ENCODE results near the gene C12orf43. TPM values are rescaled to one million over a fixed set of nuclear protein-coding genes. Genes with fewer than 3 reads are reported as not detected.

The C12orf43 gene
- total and polyA plus RNA-seq, 2 of the 4 experiments (the other 2 are of a cell fraction), result 12.5 to 13.5 TPM

- Histone ChIP-seq H3K18ac (ENCODE audit: low read depth, low read length) (no peak overlapping the region), H4K5ac (ENCODE audit: low read depth, low read length) (no peak overlapping the region), H3K23ac (ENCODE audit: low read depth, low read length) (no peak overlapping the region), H3K9me3 (ENCODE audit: control insufficient read depth, insufficient read depth, low read length) (no peaks in the 10 kb centered on the region), H3K27ac (ENCODE audit: insufficient read depth, low read length) (no peak overlapping the region), H2AFZ (replicated peaks; ENCODE audit: low read length, poor library complexity) (no peak overlapping the region), H3K9me1 (ENCODE audit: insufficient read depth, low read length) (no peaks in the 10 kb centered on the region), H2BK5ac (ENCODE audit: low read depth, low read length, poor library complexity, severe bottlenecking) (no peak overlapping the region), H3K27me3 (ENCODE audit: control insufficient read depth, insufficient read depth, low read length) (peaks cover 17% of the 10 kb centered on the region; the same call in 1 of the 2 replicates), H2BK20ac (ENCODE audit: low read depth, low read length) (no peak overlapping the region), H2BK15ac (ENCODE audit: low read depth, low read length) (no peak overlapping the region), H3K36me3 (ENCODE audit: control insufficient read depth, insufficient read depth, low read length) (no peaks in the 10 kb centered on the region), H4K8ac (ENCODE audit: low read depth in 2 of 2, low read length in 2 of 2) (no peak overlapping the region), H3K9ac (ENCODE audit: low read depth, low read length) (no peak overlapping the region), H4K91ac (ENCODE audit: insufficient read depth, low read depth, low read length) (no peak overlapping the region), H2AK9ac (replicated peaks; ENCODE audit: low read depth, low read length, poor library complexity) (no peak overlapping the region), H3K56ac (ENCODE audit: extremely low read depth, insufficient read depth, low read length) (no peak overlapping the region), H2BK120ac (ENCODE audit: low read depth, low read length) (no peak overlapping the region), H3K14ac (replicated peaks; ENCODE audit: low read depth, low read length) (no peak overlapping the region), H2AK5ac (ENCODE audit: low read depth, low read length) (no peak overlapping the region), H3K4me3 (ENCODE audit: insufficient read depth, low read depth, low read length) (no peak overlapping the region), H3K4ac (ENCODE audit: low read depth, low read length) (no peak overlapping the region), H3K79me1 (ENCODE audit: low read depth in 1 of 2, low read length in 2 of 2) (no peaks in the 10 kb centered on the region), H3K4me2 (ENCODE audit: low read depth, low read length) (no peak overlapping the region), H4K20me1 (ENCODE audit: insufficient read depth, low read length) (no peaks in the 10 kb centered on the region), H3K4me1 (ENCODE audit: control insufficient read depth, insufficient read depth, low read length) (no peaks in the 10 kb centered on the region)
- ATAC-seq (ENCODE audit: low read depth) (no peak), DNase-seq (no peak)
- TF ChIP-seq USF2 (IDR thresholded peaks at IDR 0.05; ENCODE audit: low read depth, low read length), result no peak
- TF ChIP-seq MAFK (IDR thresholded peaks at IDR 0.05; ENCODE audit: low read depth, low read length), result no peak
- TF ChIP-seq BHLHE40 (IDR thresholded peaks at IDR 0.05; ENCODE audit: low read depth, low read length), result no peak
- no peak for TF ChIP-seq RFX5 (IDR thresholded peaks at IDR 0.05; ENCODE audit: low read depth, low read length)
- no peak for TF ChIP-seq CEBPB (IDR thresholded peaks at IDR 0.05; ENCODE audit: low read depth, low read length)
- TF ChIP-seq SMC3 (IDR thresholded peaks at IDR 0.05; ENCODE audit: low read depth, low read length), result no peak
- no peak for TF ChIP-seq MXI1 (IDR thresholded peaks at IDR 0.05; ENCODE audit: borderline replicate concordance, low read depth, low read length)
- TF ChIP-seq ELK1 (IDR thresholded peaks at IDR 0.05; ENCODE audit: borderline replicate concordance, low read depth, low read length), result no peak
- no peak for TF ChIP-seq CTCF (conservative IDR thresholded peaks at IDR 0.05; ENCODE audit: low read depth, low read length)
- intact Hi-C loops (cut with micrococcal nuclease) (no loop called here), dilution Hi-C loops (cut with HindIII; ENCODE audit: low sequenced_read_pairs, unreplicated experiment) (no loop called here), in situ Hi-C loops (cut with MboI; ENCODE audit: low sequenced_read_pairs) (no loop called here)
- BruUV-seq (replicated peaks), result no TSS peak
- POLR2A ChIA-PET (ENCODE audit: unreplicated experiment), result no interaction called here
- CTCF ChIA-PET, result no interaction called here
- WGBS, 2 experiments (ENCODE audit: extremely low coverage in 2 of 2, insufficient read length in 1 of 2), result 30% methylated on average over 6 of the region's 13 CpGs; no CpG with 5 or more reads in 1 of the 2 experiments
Measured at GRCh38 chr12:120965534-120966091, 50.7 kb downstream of the C12orf43 start.
